LNCAP (cell line): ENCODE measurements around the gene TBXAS1.

Experiments used
- TF ChIP-seq, protein P1 (sequence below): fragments of 450-650 bp; IDR thresholded peaks from 2 replicates; pipeline ENCODE4 v1.5.1; 2017; ENCODE audit warnings: mild to moderate bottlenecking

Gene TBXAS1

GRCh38 chr7:139948587-139949335 is 119.7 kb downstream of the TBXAS1 start:
- TF ChIP-seq, protein P1, sequence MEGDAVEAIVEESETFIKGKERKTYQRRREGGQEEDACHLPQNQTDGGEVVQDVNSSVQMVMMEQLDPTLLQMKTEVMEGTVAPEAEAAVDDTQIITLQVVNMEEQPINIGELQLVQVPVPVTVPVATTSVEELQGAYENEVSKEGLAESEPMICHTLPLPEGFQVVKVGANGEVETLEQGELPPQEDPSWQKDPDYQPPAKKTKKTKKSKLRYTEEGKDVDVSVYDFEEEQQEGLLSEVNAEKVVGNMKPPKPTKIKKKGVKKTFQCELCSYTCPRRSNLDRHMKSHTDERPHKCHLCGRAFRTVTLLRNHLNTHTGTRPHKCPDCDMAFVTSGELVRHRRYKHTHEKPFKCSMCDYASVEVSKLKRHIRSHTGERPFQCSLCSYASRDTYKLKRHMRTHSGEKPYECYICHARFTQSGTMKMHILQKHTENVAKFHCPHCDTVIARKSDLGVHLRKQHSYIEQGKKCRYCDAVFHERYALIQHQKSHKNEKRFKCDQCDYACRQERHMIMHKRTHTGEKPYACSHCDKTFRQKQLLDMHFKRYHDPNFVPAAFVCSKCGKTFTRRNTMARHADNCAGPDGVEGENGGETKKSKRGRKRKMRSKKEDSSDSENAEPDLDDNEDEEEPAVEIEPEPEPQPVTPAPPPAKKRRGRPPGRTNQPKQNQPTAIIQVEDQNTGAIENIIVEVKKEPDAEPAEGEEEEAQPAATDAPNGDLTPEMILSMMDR = no peak

- TF ChIP-seq, protein P1 = no peak
Observed at GRCh38 chr7:139949629-139950028, 120.6 kb downstream of the TBXAS1 start.

DNA sequence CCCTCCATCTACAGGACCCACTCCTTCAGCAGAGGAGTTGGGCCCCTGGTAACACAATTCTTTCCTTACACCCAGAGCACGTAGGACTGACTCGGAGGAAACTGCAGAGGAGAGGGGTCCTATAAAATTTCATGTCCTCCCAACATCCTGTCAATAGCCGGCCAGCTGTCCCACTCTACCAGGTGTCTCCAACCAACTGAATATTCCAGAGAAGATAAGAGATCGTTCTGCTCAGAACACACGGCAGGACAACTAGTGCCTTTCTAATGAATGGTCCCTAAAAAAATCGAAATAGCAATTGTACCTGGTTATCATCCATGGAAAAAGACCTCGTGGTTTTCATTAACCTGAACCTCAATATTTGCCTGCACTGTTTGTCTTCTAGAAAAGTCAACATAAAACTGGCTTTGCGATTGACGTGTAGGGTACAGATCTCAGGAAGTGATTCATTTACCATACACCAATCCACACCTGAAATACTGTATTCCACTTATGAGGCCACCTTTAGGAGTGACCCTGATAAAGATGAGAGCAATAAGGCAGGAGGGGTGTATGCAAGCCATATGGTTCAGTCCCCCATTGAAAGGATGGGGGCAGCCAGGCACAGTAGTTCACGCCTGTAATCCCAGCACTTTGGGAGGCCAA is 121.9 kb downstream of the TBXAS1 start:
- TF ChIP-seq, protein P1 = no peak

DNA sequence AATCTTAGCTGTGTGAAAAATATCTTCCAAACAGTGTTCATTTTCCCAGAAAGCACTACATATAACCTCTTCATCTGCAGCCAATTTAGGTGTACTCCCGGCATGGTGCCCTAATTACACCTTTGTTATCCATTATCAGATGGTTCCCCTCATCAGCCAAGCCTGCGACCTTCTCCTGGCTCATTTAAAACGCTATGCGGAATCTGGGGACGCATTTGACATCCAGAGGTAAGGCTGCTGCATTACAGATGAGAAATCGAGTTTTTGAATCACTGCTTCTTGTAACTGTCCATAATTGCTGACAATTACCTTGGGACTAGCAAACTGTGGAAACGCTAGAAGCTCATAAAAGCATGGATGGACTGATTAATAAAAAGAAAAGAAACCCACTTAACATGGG is 124.2 kb downstream of the TBXAS1 start:
- TF ChIP-seq, protein P1 = no peak

DNA sequence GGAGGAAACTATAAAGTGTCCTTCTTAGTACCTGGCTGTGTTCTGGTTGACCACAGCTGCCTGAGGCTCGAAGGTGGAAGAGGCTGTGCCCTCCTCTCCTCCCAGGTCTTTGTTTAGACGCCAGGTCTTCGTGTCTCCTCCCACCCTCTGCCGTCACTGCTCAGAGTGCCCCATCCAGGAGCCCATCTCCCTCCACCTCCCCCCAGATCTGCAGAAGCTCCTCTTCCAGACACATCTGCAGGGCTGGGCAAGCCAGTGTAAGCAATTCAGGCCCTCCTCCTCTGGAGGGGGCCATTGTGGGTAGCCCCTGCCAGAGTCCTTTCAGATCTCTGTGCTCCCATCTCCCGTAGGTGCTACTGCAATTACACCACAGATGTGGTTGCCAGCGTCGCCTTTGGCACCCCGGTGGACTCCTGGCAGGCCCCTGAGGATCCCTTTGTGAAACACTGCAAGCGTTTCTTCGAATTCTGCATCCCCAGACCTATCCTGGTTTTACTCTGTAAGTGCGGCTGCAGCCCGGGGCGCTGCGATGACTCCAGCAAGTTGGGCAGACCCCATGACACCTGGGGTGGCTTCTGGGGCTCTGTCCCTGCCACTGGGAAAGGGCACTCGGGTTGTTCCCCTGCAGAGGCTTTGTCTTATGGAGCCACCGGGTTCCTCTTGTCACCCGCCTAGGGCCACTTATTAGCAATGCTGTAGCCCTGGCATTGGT is 126.2 kb downstream of the TBXAS1 start:
- TF ChIP-seq, protein P1 = no peak

DNA sequence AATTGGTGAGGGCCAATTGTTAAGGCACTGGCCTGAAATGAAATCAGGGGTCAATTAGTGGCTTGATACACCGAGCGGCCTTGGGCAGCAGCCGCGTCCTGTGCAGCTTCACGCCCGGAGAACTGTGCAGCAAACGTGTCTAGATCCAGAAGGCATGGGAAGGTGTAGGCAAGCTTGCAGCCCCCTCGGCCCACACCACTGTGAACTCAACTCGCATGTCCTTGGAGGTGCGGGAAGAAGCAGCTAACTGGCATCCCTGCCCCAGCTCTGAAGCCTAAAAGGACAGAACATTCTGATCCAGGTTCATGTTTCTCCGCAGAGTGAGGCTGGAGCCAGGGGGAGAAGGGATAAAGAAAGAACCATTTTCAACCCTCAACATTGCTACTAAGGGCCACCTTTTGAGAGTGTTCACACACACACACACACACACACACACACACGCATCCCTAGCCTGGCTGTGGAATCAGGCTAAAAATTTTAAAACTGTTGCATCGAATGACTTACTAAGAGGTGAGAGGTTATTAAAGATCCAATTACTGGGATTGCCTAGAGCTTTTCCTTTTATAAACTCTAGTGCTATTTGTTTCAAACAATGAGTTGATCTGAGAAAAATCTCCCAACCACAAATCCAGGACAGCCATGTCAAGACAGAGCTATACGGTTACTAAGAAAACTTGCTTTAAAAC is 129.7 kb downstream of the TBXAS1 start:
- TF ChIP-seq, protein P1 = no peak

DNA sequence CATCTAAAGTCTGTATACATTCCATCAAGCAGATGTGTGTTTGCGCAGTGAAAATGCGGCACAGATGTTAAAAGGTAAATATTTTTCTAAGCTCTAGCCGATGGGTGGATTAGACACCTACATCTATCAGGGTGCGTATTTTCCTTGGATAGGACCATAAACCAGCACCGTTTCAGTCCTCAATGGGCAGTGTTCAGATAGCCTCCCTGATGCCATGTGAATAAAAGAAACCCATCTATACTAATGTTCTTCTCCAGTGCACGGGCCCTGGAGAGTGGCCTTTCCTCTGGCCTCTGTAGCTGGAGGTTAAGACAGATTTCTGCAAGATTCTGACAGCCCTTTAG is 130.2 kb downstream of the TBXAS1 start:
- TF ChIP-seq, protein P1 = no peak
